ENCODE results near the gene URB2.
"Not testable (repeated sequence)": the region's sequence is repeated elsewhere in the genome, so short reads cannot be mapped to it uniquely, and the experiment has no call there.

Gene URB2

GRCh38 chr1:229613938-229614337, 12.1 kb upstream of the URB2 start:
- no peak for DNase-seq (ENCODE audit: low read depth in 2 of 2, low spot score in 1 of 2)

- no peak for DNase-seq (ENCODE audit: low read depth in 2 of 2, low spot score in 1 of 2)
These were observed 11.3 kb upstream of the URB2 start for GRCh38 chr1:229614701-229615100.

- DNase-seq (ENCODE audit: low read depth in 2 of 2, low spot score in 1 of 2): no peak
These were observed 8.5 kb upstream of the URB2 start for GRCh38 chr1:229617351-229618100.

- no peak for DNase-seq (ENCODE audit: low read depth in 2 of 2, low spot score in 1 of 2)
These were observed 7.0 kb upstream of the URB2 start for GRCh38 chr1:229619002-229619401.

- no peak for DNase-seq (ENCODE audit: low read depth in 2 of 2, low spot score in 1 of 2)
These were observed 6.4 kb upstream of the URB2 start for GRCh38 chr1:229619614-229620013.

- no peak for DNase-seq (ENCODE audit: low read depth in 2 of 2, low spot score in 1 of 2)
These were observed 5.2 kb upstream of the URB2 start for GRCh38 chr1:229620876-229621275.

DNA sequence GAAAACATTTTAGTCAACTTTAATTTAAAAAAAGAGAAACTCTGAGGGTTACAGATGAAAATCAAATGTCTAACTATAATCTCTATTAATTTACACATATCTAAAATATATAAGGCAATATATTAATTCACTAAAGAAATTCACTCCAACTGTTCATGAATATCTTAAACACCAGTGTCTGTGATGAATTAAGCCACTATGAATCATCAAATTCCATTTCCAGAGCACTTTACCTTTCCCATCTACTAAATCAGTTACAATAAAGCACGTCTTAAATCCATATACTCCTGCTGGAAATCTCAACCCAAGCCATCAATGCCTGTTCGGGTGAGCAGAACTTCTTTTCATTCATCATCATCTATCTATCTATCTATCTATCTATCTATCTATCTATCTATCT, 4.4 kb upstream of the URB2 start:
- no peak for DNase-seq (ENCODE audit: low read depth in 2 of 2, low spot score in 1 of 2)

DNA sequence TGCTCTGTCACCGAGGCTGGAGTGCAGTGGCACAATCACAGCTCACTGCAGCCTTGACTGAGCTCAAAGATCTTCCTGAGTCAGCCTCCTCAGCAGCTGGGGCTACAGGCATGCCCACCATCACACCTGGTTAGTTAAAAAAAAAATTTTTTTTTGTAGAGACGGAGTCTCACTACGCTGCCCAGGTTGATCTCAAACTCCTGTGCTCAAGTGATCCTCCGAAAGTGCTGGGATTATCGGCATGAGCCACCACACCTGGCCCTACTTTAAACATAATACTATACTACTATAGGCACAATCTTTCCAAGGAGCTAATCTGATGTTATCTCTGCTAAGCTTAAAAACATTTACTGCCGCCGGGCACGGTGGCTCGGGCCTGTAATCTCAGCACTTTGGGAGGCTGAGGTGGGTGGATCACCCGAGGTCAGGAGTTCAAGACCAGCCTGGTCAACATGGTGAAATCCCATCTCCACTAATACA, 3.4 kb upstream of the URB2 start:
- not testable (repeated sequence) for DNase-seq (ENCODE audit: low read depth in 2 of 2, low spot score in 1 of 2)

GRCh38 chr1:229623225-229623624, 2.8 kb upstream of the URB2 start:
- no peak for DNase-seq (ENCODE audit: low read depth in 2 of 2, low spot score in 1 of 2)

DNA sequence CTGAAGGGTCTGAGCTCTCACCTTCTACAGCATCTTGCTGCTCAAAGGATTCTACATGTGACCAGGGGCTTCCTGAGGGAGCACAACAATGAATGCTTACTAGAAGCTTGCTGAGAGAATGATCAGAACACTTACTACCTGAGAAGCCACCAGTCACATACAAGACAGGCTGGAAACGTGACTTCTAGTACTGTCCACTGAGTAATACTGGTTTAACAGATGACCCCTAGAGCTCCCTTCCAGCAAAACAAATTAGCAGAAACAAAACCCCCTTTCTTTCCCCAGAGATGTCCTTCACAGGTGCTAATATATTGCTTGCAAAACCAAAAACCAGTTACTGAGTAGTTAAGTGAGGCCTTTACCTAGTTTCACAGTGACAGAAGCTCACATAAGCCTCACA, 2.2 kb upstream of the URB2 start:
- no peak for DNase-seq (ENCODE audit: low read depth in 2 of 2, low spot score in 1 of 2)

DNA sequence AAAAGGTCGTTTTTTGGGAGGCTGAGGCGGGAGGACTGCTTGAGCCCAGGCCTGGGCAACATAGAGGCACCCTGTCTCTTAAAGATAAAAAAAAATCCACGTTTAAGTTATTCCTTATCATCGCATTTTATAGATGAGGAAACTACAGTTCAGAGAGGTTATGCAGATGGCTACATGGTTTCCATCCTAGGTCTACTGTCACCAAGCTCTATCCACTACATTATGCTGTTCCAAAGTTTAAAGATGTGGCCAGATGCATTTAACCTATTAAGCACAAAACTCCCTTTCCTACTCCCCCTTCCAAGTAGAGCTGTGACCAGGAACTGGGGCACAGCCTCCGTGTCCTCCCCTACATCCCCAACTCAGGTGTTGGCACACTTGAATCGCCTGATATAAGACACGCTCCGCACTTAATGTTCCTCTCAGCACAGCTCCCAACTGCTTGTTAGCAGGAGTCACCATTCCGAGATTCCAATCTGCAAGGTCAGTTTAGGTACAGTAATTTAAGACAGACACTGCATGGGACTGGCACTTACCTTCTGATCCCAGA, 1.5 kb upstream of the URB2 start:
- DNase-seq (ENCODE audit: low read depth in 2 of 2, low spot score in 1 of 2): no peak

DNA sequence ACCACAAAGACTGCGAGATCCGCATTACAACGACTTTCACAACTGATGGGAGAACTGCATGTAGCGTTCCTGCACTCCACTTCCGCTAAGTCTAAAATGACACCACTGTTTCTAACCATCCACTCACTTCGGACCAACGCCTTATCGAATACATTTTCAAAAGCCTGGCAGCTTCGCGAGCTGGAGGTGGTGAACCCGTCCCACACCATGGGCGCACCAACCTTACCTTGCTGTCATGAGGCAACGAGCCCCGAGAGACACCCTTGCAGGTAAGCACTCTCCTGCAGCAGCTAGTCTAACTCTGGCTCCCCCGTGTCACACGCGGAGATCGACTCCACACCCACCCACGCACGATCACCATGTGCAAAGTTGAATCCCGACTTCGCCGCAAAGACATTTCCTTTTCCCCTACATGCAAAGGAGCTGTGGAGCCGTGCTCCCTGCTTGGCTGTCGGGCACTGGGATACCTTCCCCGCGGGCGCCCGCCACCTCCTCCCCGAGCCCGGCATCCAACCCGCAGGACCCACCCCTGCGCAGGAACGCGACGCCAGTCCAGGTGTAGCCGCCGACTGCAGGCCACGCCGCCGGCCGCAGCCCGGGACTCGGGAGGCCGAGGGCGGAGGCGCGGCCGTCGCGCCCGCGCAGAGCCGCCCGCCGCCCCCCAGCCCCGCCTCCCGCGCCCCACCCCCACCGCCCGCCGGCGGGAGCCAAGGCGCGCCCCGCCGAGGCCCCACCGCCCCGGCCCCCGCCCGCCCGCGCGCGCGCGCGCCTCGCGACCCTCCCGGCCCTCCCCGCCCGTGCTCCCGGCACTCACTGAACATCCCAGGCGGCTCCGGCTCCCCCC, 754 bp upstream of the URB2 start:
- DNase-seq (ENCODE audit: low read depth in 2 of 2, low spot score in 1 of 2): no peak

- no peak for DNase-seq (ENCODE audit: low read depth in 2 of 2, low spot score in 1 of 2)
These were observed 956 bp downstream of the URB2 start for GRCh38 chr1:229627003-229627402.

DNA sequence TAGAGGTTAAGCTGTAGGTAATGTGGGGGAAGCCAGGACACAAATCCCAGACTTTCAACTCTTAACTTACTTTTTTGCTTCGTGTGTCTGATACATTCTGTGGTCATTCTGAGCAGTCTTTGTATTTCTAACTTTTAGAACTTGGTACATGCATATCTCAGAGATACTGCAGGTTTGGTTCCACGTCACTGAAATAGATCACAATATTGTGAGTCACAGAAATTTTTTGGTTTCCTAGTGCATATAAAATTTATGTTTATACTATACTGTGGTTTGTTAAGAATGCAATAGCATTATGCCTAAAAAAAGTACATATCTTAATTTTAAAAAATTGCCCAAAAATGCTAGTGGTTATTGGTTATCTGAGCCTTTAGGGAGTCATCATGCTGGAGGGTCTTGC, 3.2 kb downstream of the URB2 start:
- no peak for DNase-seq (ENCODE audit: low read depth in 2 of 2, low spot score in 1 of 2)

GRCh38 chr1:229631148-229631547, 5.1 kb downstream of the URB2 start:
- no peak for DNase-seq (ENCODE audit: low read depth in 2 of 2, low spot score in 1 of 2)

- DNase-seq (ENCODE audit: low read depth in 2 of 2, low spot score in 1 of 2): no peak
These were observed 5.9 kb downstream of the URB2 start for GRCh38 chr1:229631966-229632365.

GRCh38 chr1:229636042-229636441, 10.0 kb downstream of the URB2 start:
- DNase-seq (ENCODE audit: low read depth in 2 of 2, low spot score in 1 of 2): no peak

- no peak for DNase-seq (ENCODE audit: low read depth in 2 of 2, low spot score in 1 of 2)
These were observed 11.7 kb downstream of the URB2 start for GRCh38 chr1:229637746-229638145.

DNA sequence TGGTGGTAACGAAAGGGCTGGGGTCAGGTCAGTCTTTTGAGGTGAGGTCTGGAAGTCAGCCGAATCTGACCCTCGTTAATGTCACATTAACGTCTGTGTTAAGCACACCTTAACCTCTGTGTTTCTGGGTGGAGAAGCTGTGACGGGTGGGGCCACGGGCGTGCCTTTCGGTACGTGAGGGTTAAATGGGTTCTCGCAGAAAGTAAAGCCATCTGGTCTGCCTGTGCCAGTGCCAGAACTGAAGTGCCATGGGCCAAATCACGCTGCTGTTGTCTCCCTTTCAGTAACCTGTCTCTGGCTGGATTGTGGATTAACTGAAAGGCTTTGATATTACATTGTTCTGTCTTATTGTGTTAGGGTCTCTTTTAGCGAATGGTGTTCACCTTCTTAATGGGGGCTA, 14.4 kb downstream of the URB2 start:
- no peak for DNase-seq (ENCODE audit: low read depth in 2 of 2, low spot score in 1 of 2)

DNA sequence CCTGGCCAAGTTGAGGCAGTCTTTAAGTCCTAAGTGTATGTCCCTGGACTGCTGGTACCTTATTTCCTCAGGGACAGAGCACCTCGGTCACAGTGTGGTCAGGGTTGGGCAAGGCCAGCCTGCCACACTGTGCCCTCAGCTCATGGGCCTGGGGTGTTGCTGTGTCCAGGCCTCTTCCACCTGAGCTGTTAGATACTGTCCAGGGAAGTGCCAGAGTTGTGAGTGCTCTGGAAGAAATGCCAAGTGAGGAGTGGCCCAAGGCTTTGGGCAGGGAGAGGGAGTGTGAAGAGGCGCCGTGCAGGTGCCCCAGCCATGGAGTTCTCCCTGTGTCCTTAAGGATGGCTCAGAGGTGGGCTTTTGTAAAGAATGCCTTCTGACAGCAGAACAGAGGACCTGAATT, 15.3 kb downstream of the URB2 start:
- DNase-seq (ENCODE audit: low read depth in 2 of 2, low spot score in 1 of 2): no peak

GRCh38 chr1:229642376-229642775, 16.3 kb downstream of the URB2 start:
- no peak for DNase-seq (ENCODE audit: low read depth in 2 of 2, low spot score in 1 of 2)

- no peak for DNase-seq (ENCODE audit: low read depth in 2 of 2, low spot score in 1 of 2)
These were observed 16.9 kb downstream of the URB2 start for GRCh38 chr1:229642970-229643369.
